GM12878 (cell line): ENCODE measurements around the gene PHF8. TPM values are rescaled to one million over a fixed set of nuclear protein-coding genes. Genes with fewer than 3 reads are reported as not detected.

Experiments
- ATAC-seq: fragments of 200-7000 bp; cut with Tn5 transposase; 3 replicates; pipeline ENCODE4 v1.9.1; 2020; ENCODE audit warnings: mild to moderate bottlenecking, moderate library complexity
- BruUV-seq: library from RNA; stranded (reverse); fragments of 400-500 nt; replicated peaks from 2 replicates; lab custom pipeline; 2021; lab: Mats Ljungman, UMichigan
- CTCF ChIA-PET: fragments of 300-600 bp; sonication (Branson Sonifier 250); formaldehyde crosslinking; extraction: SDS; loops from one replicate; lab custom pipeline; 2021; ENCODE audit warnings: inconsistent platforms; lab: Yijun Ruan, JAX
- POLR2A ChIA-PET: fragments of 350-600 bp; formaldehyde crosslinking; extraction: SDS; loops from one replicate; lab custom pipeline; 2021; ENCODE audit warnings: inconsistent platforms; lab: Charles Lee
- RAD21 ChIA-PET: fragments of 300-600 bp; sonication (Branson Sonifier 250); formaldehyde crosslinking; loops from one replicate; lab custom pipeline; 2023; ENCODE audit warnings: antibody characterized with exemption; ENCODE audit not compliant: unreplicated experiment; lab: Charles Lee
- SMC1A ChIA-PET: fragments of 300-600 bp; sonication (Branson Sonifier 250); formaldehyde crosslinking; loops from one replicate; lab custom pipeline; 2023; ENCODE audit not compliant: unreplicated experiment, uncharacterized antibody; lab: Charles Lee
- DNase-seq: peaks from one replicate; pipeline ENCODE4 v3.0.0-alpha.2; 2011; ENCODE audit warnings: low read depth, low spot score
- FAIRE-seq: peaks from 3 replicates; lab custom pipeline; 2011; peaks lifted over from hg19 to GRCh38; lab: Jason Lieb, UNC
- H2AFZ ChIP-seq: 2 replicates; pipeline ENCODE4 v1.6.0; 2011; ENCODE audit warnings: low read depth, low read length, control low read depth; ENCODE audit not compliant: control insufficient read depth
- H3K27ac ChIP-seq: 2 replicates; pipeline ENCODE4 v1.5.1; 2011; ENCODE audit warnings: control low read depth; ENCODE audit not compliant: control insufficient read depth, insufficient read depth
- H3K27me3 ChIP-seq, 2 experiments: replicated peaks in 1 of 2; 2 replicates each; pipeline versions ENCODE4 v1.6.0 to v1.6.1; 2011; ENCODE audit warnings: low read length in 1 of 2; ENCODE audit not compliant: control insufficient read depth in 2 of 2, insufficient read depth in 2 of 2
- H3K36me3 ChIP-seq, 2 experiments: 2 replicates each; pipeline ENCODE4 v1.5.1; 2011; ENCODE audit warnings: low read length in 1 of 2; ENCODE audit not compliant: control insufficient read depth in 2 of 2, insufficient read depth in 2 of 2
- H3K4me1 ChIP-seq: 2 replicates; pipeline ENCODE4 v1.6.1; 2011; ENCODE audit warnings: mild to moderate bottlenecking, low read length, moderate library complexity, mixed read lengths; ENCODE audit not compliant: control insufficient read depth, insufficient read depth
- H3K4me2 ChIP-seq: 2 replicates; pipeline ENCODE4 v1.6.0; 2011; ENCODE audit warnings: control low read depth; ENCODE audit not compliant: control insufficient read depth, insufficient read depth
- H3K4me3 ChIP-seq: fragments of 200-600 bp; sonication (generic); 2 replicates; pipeline ENCODE4 v1.5.1; 2016
- H3K79me2 ChIP-seq: 2 replicates; pipeline ENCODE4 v1.6.0; 2011; ENCODE audit warnings: low read length; ENCODE audit not compliant: control insufficient read depth, insufficient read depth
- H3K9ac ChIP-seq: 2 replicates; pipeline ENCODE4 v1.8.0; 2011; ENCODE audit warnings: low read length, control low read depth, mixed read lengths; ENCODE audit not compliant: control insufficient read depth, insufficient read depth
- H3K9me3 ChIP-seq: replicated peaks from 3 replicates; pipeline ENCODE4 v1.5.1; 2011; ENCODE audit warnings: mild to moderate bottlenecking, low read length; ENCODE audit not compliant: control insufficient read depth, insufficient read depth
- H4K20me1 ChIP-seq: 2 replicates; pipeline ENCODE4 v1.6.0; 2011; ENCODE audit not compliant: control insufficient read depth, insufficient read depth
- BHLHE40 ChIP-seq, 2 experiments: fragments of 450-650 bp in 1 of 2; IDR thresholded peaks; 2 replicates each; pipeline ENCODE4 v1.6.1; 2011 to 2017; ENCODE audit warnings: low read depth in 2 of 2, borderline replicate concordance in 1 of 2, improper control_type of control experiment in 1 of 2, low read length in 1 of 2, mild to moderate bottlenecking in 1 of 2
- CREM ChIP-seq: IDR thresholded peaks from 2 replicates; pipeline ENCODE4 v1.6.1; 2014; ENCODE audit warnings: antibody characterized with exemption, low read depth
- EED ChIP-seq: sonication (generic); IDR thresholded peaks from 2 replicates; pipeline ENCODE4 v1.6.1; 2016; ENCODE audit warnings: antibody characterized with exemption, low read depth
- HDAC2 ChIP-seq: fragments of 200-600 bp; sonication (generic); IDR thresholded peaks from 2 replicates; pipeline ENCODE4 v1.6.1; 2017
- JUND ChIP-seq: IDR thresholded peaks from 2 replicates; pipeline ENCODE4 v1.6.1; 2012; ENCODE audit warnings: low read depth, mild to moderate bottlenecking, low read length, improper control_type of control experiment, moderate library complexity
- MTA3 ChIP-seq: IDR thresholded peaks from 2 replicates; pipeline ENCODE4 v1.6.1; 2012; ENCODE audit warnings: low read length, inconsistent platforms, borderline replicate concordance
- NFIC ChIP-seq: IDR thresholded peaks from 2 replicates; pipeline ENCODE4 v1.6.1; 2012; ENCODE audit warnings: low read depth, mild to moderate bottlenecking, inconsistent platforms, low read length, moderate library complexity
- NR2F1 ChIP-seq: fragments of 450-650 bp; conservative IDR thresholded peaks from 2 replicates; pipeline ENCODE4 v1.6.1; 2017; ENCODE audit warnings: mild to moderate bottlenecking
- SMARCA5 ChIP-seq: fragments of 450-650 bp; IDR thresholded peaks from 2 replicates; pipeline ENCODE4 v1.6.1; 2017; ENCODE audit warnings: mild to moderate bottlenecking
- YY1 ChIP-seq: IDR thresholded peaks from 2 replicates; pipeline ENCODE4 v1.6.1; 2011; ENCODE audit warnings: low read depth, mild to moderate bottlenecking, low read length
- ZNF24 ChIP-seq: fragments of 450-650 bp; IDR thresholded peaks from 2 replicates; pipeline ENCODE4 v1.6.1; 2017; ENCODE audit warnings: antibody characterized with exemption, mild to moderate bottlenecking
- ZNF384 ChIP-seq: IDR thresholded peaks from 2 replicates; pipeline ENCODE4 v1.6.1; 2012; ENCODE audit warnings: low read depth, mild to moderate bottlenecking, low read length, improper control_type of control experiment, borderline replicate concordance
- WGBS: methylation state at CpG from one replicate; pipeline ENCODE4 v1.1.6; 2016; ENCODE audit warnings: low lambda C conversion rate; ENCODE audit not compliant: insufficient replicate concordance, insufficient coverage; ENCODE audit errors: missing lambda C conversion rate; 5-methylcytosine and 5-hydroxymethylcytosine counted together
- in situ Hi-C: fragments of 300-500 bp; cut with MboI; formaldehyde crosslinking; loops from 9 replicates; pipeline ENCODE4 v1.14.3; 2018; ENCODE audit warnings: mixed read lengths
- intact Hi-C: fragments of 100-400 bp; cut with micrococcal nuclease; formaldehyde crosslinking; loops from one replicate; pipeline ENCODE4 v1.14.2; 2022; ENCODE audit not compliant: unreplicated experiment
- polyA plus RNA-seq, 11 experiments: library from polyadenylated mRNA; depleted of rRNA in 4 of 11; unstranded in 6 of 11; stranded (reverse) in 5 of 11; fragments of >200 nt; fragmentation: Nextera tagmentation in 4 of 11; fragmentation: Illumina TruSeq in 1 of 11; extraction: Ambion mirVana in 4 of 11; extraction: Trizol in 1 of 11; gene quantifications; 1 replicate in 1 of 11; 2 replicates in 10 of 11; pipeline versions ENCODE4 v1.2.1 to v1.2.3, GENCODE V29; 2011 to 2016; ENCODE audit warnings: inconsistent platforms in 2 of 11, missing spikeins in 2 of 11, low read depth in 1 of 11
- total RNA-seq, 4 experiments: library from RNA; depleted of rRNA in 3 of 4; stranded (reverse); fragments of >200 nt in 3 of 4; fragmentation: Illumina TruSeq in 1 of 4; extraction: Trizol in 1 of 4; gene quantifications; 2 replicates each; pipeline versions ENCODE4 v1.2.1 to v1.2.3, GENCODE V29; 2013 to 2021
- TF ChIP-seq, protein P1 (sequence below): fragments of 450-650 bp; IDR thresholded peaks from 2 replicates; pipeline ENCODE4 v1.6.1; 2017; ENCODE audit warnings: mild to moderate bottlenecking, low read depth, inconsistent platforms; ENCODE audit not compliant: poor library complexity, severe bottlenecking
- TF ChIP-seq, protein P2 (sequence below): fragments of 450-650 bp; IDR thresholded peaks from 2 replicates; pipeline ENCODE4 v1.6.1; 2016; ENCODE audit warnings: mild to moderate bottlenecking
- TF ChIP-seq, protein P3 (sequence below): IDR thresholded peaks from 2 replicates; pipeline ENCODE4 v1.6.1; 2012; ENCODE audit warnings: low read depth, low read length, improper control_type of control experiment
- TF ChIP-seq, protein P4 (sequence below): fragments of 450-650 bp; IDR thresholded peaks from 2 replicates; pipeline ENCODE4 v1.6.1; 2018; ENCODE audit warnings: borderline replicate concordance, mild to moderate bottlenecking; ENCODE audit not compliant: partially characterized antibody
- TF ChIP-seq, protein P5 (sequence below): fragments of 450-650 bp; IDR thresholded peaks from 2 replicates; pipeline ENCODE4 v1.6.1; 2017; ENCODE audit warnings: borderline replicate concordance

PHF8 gene
- total and polyA plus RNA-seq, 10 of the 15 experiments (the other 5 are each of a cell fraction or from before 2014, with no cell fraction given): 2.4 to 23.7 (median 12.7) TPM

DNA sequence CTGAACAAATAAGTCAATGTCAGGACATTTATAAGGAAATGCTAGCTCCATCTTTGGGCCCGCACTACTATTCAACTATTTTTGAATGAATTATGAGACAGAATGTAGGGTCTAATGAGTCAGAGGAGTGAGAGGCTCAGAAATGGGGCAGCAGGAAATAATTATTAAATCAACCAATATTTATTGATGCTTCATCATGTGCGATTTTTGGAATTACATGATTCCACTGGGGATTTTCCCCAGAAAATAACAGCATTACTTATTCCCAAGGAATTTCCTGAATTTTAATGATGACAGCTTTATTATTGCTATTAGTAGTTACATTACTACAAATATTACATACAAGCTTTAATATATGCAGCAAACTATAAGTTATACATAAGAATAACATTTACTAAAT, 49.3 kb upstream of the PHF8 start:
- ChIA-PET RAD21 (no interaction called here), SMC1A (no interaction called here), CTCF (no interaction called here), POLR2A (interaction anchor here (0.6 kb wide), 1 partner anchor 70 kb away, joined by 3 read pairs; no protein-coding TSS in a partner anchor)
- no peak overlapping the region for H2AFZ ChIP-seq
- no TSS peak for BruUV-seq
- H3K4me3 ChIP-seq: no peak overlapping the region
- H4K20me1 ChIP-seq: no peaks in the 10 kb centered on the region
- H3K27ac ChIP-seq: no peak overlapping the region
- no peaks in the 10 kb centered on the region for H3K4me1 ChIP-seq
- 75% methylated on average over 2 of the region's 2 CpGs for WGBS
- no peaks in the 10 kb centered on the region for H3K9me3 ChIP-seq
- in situ Hi-C loops (no loop called here), intact Hi-C loops (no loop called here)
- no peak for ATAC-seq
- no peaks in the 10 kb centered on the region for H3K79me2 ChIP-seq
- no peaks in the 10 kb centered on the region for H3K27me3 ChIP-seq
- DNase-seq: no peak
- H3K36me3 ChIP-seq: no peaks in the 10 kb centered on the region
- FAIRE-seq: no peak
- H3K9ac ChIP-seq: no peak overlapping the region
- no peak overlapping the region for H3K4me2 ChIP-seq
- no peak for TF ChIP-seq CREM
- TF ChIP-seq ZNF384: no peak
- TF ChIP-seq NR2F1: no peak
- TF ChIP-seq BHLHE40 (IDR thresholded peaks at IDR 0.05; ENCODE audit: borderline replicate concordance in 1 of 2, low read depth in 2 of 2, low read length in 1 of 2): no peak
- TF ChIP-seq, protein P1, sequence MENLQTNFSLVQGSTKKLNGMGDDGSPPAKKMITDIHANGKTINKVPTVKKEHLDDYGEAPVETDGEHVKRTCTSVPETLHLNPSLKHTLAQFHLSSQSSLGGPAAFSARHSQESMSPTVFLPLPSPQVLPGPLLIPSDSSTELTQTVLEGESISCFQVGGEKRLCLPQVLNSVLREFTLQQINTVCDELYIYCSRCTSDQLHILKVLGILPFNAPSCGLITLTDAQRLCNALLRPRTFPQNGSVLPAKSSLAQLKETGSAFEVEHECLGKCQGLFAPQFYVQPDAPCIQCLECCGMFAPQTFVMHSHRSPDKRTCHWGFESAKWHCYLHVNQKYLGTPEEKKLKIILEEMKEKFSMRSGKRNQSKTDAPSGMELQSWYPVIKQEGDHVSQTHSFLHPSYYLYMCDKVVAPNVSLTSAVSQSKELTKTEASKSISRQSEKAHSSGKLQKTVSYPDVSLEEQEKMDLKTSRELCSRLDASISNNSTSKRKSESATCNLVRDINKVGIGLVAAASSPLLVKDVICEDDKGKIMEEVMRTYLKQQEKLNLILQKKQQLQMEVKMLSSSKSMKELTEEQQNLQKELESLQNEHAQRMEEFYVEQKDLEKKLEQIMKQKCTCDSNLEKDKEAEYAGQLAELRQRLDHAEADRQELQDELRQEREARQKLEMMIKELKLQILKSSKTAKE: no peak
- TF ChIP-seq HDAC2: no peak
- TF ChIP-seq JUND: no peak
- TF ChIP-seq, protein P2, sequence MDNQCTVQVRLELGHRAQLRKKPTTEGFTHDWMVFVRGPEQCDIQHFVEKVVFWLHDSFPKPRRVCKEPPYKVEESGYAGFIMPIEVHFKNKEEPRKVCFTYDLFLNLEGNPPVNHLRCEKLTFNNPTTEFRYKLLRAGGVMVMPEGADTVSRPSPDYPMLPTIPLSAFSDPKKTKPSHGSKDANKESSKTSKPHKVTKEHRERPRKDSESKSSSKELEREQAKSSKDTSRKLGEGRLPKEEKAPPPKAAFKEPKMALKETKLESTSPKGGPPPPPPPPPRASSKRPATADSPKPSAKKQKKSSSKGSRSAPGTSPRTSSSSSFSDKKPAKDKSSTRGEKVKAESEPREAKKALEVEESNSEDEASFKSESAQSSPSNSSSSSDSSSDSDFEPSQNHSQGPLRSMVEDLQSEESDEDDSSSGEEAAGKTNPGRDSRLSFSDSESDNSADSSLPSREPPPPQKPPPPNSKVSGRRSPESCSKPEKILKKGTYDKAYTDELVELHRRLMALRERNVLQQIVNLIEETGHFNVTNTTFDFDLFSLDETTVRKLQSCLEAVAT: no peak
- TF ChIP-seq EED: no peak
- TF ChIP-seq, protein P3, sequence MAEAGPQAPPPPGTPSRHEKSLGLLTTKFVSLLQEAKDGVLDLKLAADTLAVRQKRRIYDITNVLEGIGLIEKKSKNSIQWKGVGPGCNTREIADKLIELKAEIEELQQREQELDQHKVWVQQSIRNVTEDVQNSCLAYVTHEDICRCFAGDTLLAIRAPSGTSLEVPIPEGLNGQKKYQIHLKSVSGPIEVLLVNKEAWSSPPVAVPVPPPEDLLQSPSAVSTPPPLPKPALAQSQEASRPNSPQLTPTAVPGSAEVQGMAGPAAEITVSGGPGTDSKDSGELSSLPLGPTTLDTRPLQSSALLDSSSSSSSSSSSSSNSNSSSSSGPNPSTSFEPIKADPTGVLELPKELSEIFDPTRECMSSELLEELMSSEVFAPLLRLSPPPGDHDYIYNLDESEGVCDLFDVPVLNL: no peak
- TF ChIP-seq ZNF24: no peak
- TF ChIP-seq, protein P4, sequence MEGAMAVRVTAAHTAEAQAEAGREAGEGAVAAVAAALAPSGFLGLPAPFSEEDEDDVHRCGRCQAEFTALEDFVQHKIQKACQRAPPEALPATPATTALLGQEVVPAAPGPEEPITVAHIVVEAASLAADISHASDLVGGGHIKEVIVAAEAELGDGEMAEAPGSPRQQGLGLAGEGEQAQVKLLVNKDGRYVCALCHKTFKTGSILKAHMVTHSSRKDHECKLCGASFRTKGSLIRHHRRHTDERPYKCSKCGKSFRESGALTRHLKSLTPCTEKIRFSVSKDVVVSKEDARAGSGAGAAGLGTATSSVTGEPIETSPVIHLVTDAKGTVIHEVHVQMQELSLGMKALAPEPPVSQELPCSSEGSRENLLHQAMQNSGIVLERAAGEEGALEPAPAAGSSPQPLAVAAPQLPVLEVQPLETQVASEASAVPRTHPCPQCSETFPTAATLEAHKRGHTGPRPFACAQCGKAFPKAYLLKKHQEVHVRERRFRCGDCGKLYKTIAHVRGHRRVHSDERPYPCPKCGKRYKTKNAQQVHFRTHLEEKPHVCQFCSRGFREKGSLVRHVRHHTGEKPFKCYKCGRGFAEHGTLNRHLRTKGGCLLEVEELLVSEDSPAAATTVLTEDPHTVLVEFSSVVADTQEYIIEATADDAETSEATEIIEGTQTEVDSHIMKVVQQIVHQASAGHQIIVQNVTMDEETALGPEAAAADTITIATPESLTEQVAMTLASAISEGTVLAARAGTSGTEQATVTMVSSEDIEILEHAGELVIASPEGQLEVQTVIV: no peak
- no peak for TF ChIP-seq NFIC
- TF ChIP-seq, protein P5, sequence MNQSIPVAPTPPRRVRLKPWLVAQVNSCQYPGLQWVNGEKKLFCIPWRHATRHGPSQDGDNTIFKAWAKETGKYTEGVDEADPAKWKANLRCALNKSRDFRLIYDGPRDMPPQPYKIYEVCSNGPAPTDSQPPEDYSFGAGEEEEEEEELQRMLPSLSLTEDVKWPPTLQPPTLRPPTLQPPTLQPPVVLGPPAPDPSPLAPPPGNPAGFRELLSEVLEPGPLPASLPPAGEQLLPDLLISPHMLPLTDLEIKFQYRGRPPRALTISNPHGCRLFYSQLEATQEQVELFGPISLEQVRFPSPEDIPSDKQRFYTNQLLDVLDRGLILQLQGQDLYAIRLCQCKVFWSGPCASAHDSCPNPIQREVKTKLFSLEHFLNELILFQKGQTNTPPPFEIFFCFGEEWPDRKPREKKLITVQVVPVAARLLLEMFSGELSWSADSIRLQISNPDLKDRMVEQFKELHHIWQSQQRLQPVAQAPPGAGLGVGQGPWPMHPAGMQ: no peak
- TF ChIP-seq MTA3: no peak
- no peak for TF ChIP-seq SMARCA5
- TF ChIP-seq YY1: no peak
